PC-9 (cell line): ENCODE data around the gene SLC30A1. TPM values are rescaled to one million over a fixed set of nuclear protein-coding genes. Genes with fewer than 3 reads are reported as not detected.

Experiments used
- BruUV-seq: library from RNA; stranded (reverse); fragments of 400-500 nt; replicated peaks from 2 replicates; lab custom pipeline; 2021; lab: Mats Ljungman, UMichigan
- CTCF ChIA-PET: fragments of 300-600 bp; sonication (Branson Sonifier 250); formaldehyde crosslinking; loops from one replicate; lab custom pipeline; 2022; ENCODE audit warnings: antibody characterized with exemption; lab: Charles Lee
- POLR2A ChIA-PET: fragments of 300-600 bp; sonication (Branson Sonifier 250); formaldehyde crosslinking; loops from one replicate; lab custom pipeline; 2022; ENCODE audit warnings: antibody characterized with exemption; ENCODE audit not compliant: unreplicated experiment; lab: Charles Lee
- DNase-seq, 2 experiments: peaks; one replicate each; pipeline versions ENCODE4 v3.0.0 to v3.0.0-alpha.2; 2015 to 2022; ENCODE audit warnings: mixed read lengths in 1 of 2
- H2AFZ ChIP-seq: fragments of 200-600 bp; sonication (generic); 2 replicates; pipeline ENCODE4 v1.8.1; 2017; ENCODE audit warnings: antibody characterized with exemption
- H3F3A ChIP-seq: fragments of 200-600 bp; sonication (generic); 2 replicates; pipeline ENCODE4 v1.8.1; 2017; ENCODE audit warnings: antibody characterized with exemption, mild to moderate bottlenecking, low read depth; ENCODE audit not compliant: insufficient read depth
- H3K27ac ChIP-seq: fragments of 200-600 bp; sonication (generic); 2 replicates; pipeline ENCODE4 v1.6.1; 2016; ENCODE audit warnings: mixed run types
- H3K27me3 ChIP-seq: fragments of 200-600 bp; sonication (generic); 2 replicates; pipeline ENCODE4 v1.6.1; 2016; ENCODE audit warnings: low read depth, mixed run types; ENCODE audit not compliant: insufficient read depth
- H3K36me3 ChIP-seq: fragments of 200-600 bp; sonication (generic); 2 replicates; pipeline ENCODE4 v1.6.1; 2016; ENCODE audit warnings: low read depth, mixed run types
- H3K4me1 ChIP-seq: fragments of 200-600 bp; sonication (generic); replicated peaks from 2 replicates; pipeline ENCODE4 v1.6.1; 2016; ENCODE audit warnings: mixed run types; ENCODE audit not compliant: insufficient read depth
- H3K4me2 ChIP-seq: fragments of 200-600 bp; sonication (generic); 2 replicates; pipeline ENCODE4 v1.6.1; 2017; ENCODE audit warnings: mixed run types
- H3K4me3 ChIP-seq: fragments of 200-600 bp; sonication (generic); 2 replicates; pipeline ENCODE4 v1.6.1; 2016; ENCODE audit warnings: mixed run types
- H3K79me2 ChIP-seq: fragments of 200-600 bp; sonication (generic); 2 replicates; pipeline ENCODE4 v1.6.1; 2017; ENCODE audit warnings: low read depth, mixed run types
- H3K9me2 ChIP-seq: fragments of 200-600 bp; sonication (generic); 2 replicates; pipeline ENCODE4 v1.8.1; 2017; ENCODE audit warnings: mild to moderate bottlenecking; ENCODE audit not compliant: insufficient read depth
- H3K9me3 ChIP-seq: fragments of 200-600 bp; sonication (generic); 2 replicates; pipeline ENCODE4 v1.8.1; 2016; ENCODE audit warnings: low read depth; ENCODE audit not compliant: insufficient read depth
- H4K20me1 ChIP-seq: fragments of 200-600 bp; sonication (generic); 2 replicates; pipeline ENCODE4 v1.8.1; 2017; ENCODE audit not compliant: insufficient read depth
- EZH2 ChIP-seq: fragments of 200-600 bp; sonication (generic); IDR thresholded peaks from 2 replicates; pipeline ENCODE4 v1.8.0; 2017; ENCODE audit warnings: antibody characterized with exemption, low read depth
- intact Hi-C: fragments of 100-400 bp; cut with micrococcal nuclease; formaldehyde crosslinking; loops from one replicate; pipeline ENCODE4 v1.10.0; 2022; ENCODE audit not compliant: unreplicated experiment
- total RNA-seq: library from RNA; stranded (reverse); gene quantifications from 2 replicates; pipeline ENCODE4 v1.2.3, GENCODE V29; 2021
- TF ChIP-seq, protein P1 (sequence below): fragments of 200-600 bp; sonication (generic); conservative IDR thresholded peaks from 2 replicates; pipeline ENCODE4 v1.6.1; 2017; ENCODE audit warnings: mixed run types, antibody characterized with exemption, mild to moderate bottlenecking, moderate library complexity

Gene SLC30A1
- total RNA-seq, 1 experiment from 2014 or later: 27.6 TPM

GRCh38 chr1:211577277-211577818 is 1.6 kb downstream of the SLC30A1 start:
- peaks cover 43% of the 10 kb centered on the region for H3K4me1 ChIP-seq
- ChIA-PET CTCF (no interaction called here), POLR2A (interaction anchor here (0.7 kb wide), 2 partner anchors 36 to 61 kb away, joined by 3 to 4 read pairs; no protein-coding TSS in a partner anchor)
- TF ChIP-seq EZH2: no peak
- TF ChIP-seq, protein P1, sequence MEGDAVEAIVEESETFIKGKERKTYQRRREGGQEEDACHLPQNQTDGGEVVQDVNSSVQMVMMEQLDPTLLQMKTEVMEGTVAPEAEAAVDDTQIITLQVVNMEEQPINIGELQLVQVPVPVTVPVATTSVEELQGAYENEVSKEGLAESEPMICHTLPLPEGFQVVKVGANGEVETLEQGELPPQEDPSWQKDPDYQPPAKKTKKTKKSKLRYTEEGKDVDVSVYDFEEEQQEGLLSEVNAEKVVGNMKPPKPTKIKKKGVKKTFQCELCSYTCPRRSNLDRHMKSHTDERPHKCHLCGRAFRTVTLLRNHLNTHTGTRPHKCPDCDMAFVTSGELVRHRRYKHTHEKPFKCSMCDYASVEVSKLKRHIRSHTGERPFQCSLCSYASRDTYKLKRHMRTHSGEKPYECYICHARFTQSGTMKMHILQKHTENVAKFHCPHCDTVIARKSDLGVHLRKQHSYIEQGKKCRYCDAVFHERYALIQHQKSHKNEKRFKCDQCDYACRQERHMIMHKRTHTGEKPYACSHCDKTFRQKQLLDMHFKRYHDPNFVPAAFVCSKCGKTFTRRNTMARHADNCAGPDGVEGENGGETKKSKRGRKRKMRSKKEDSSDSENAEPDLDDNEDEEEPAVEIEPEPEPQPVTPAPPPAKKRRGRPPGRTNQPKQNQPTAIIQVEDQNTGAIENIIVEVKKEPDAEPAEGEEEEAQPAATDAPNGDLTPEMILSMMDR: no peak
- H3K9me3 ChIP-seq: no peaks in the 10 kb centered on the region
- BruUV-seq: TSS peak; percentile 32
- H4K20me1 ChIP-seq: peaks cover 7% of the 10 kb centered on the region; the same call in 1 of the 2 replicates
- H3K27ac ChIP-seq: peak overlapping the region; percentile 67
- H3K79me2 ChIP-seq: peaks cover 66% of the 10 kb centered on the region
- H2AFZ ChIP-seq: peak overlapping the region; percentile 76; the same call in 1 of the 2 replicates
- peak overlapping the region; percentile 77 for H3K4me3 ChIP-seq
- intact Hi-C loops: loop anchor here (1.0 to 10.0 kb wide), 7 partner anchors 26 to 707 kb away; partner anchors contain the start of genes PPP2R5A and TRAF5
- no peak for DNase-seq
- peaks cover 36% of the 10 kb centered on the region for H3K36me3 ChIP-seq
- H3K27me3 ChIP-seq: no peaks in the 10 kb centered on the region
- H3K4me2 ChIP-seq: peak overlapping the region; percentile 94
- no peaks in the 10 kb centered on the region for H3K9me2 ChIP-seq
- peaks cover 17% of the 10 kb centered on the region; the same call in 1 of the 2 replicates for H3F3A ChIP-seq

DNA sequence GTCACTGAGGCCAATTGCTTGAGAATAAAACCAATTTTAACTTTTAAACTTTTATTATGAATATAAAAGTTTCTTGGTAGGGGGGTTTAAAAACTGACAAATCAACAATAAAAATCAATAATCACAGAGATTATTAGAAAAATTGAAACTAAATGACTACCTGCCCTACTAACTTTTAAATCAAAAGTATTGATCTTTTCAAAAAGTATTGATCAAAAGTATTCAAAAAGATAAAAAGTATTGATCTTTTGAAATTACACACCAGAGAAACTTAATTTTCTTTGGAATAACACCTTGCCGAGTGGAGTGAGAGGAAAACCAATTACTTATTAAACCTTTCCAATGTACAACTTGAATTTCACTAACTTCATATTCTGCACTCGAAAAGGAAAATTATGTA is 2.2 kb downstream of the SLC30A1 start:
- intact Hi-C loops: loop anchor here (1.0 to 10.0 kb wide), 7 partner anchors 25 to 708 kb away; partner anchors contain the start of genes PPP2R5A and TRAF5
- POLR2A ChIA-PET: interaction anchor here (0.7 kb wide), 2 partner anchors 36 to 60 kb away, joined by 3 to 4 read pairs; no protein-coding TSS in a partner anchor
- H3K27ac ChIP-seq: peak overlapping the region; percentile 67

GRCh38 chr1:211574705-211575104 is 4.3 kb downstream of the SLC30A1 start:
- Histone ChIP-seq H3K9me3 (no peaks in the 10 kb centered on the region), H4K20me1 (peaks cover 7% of the 10 kb centered on the region; the same call in 1 of the 2 replicates), H3K27ac (peak overlapping the region; percentile 67), H3F3A (peaks cover 29% of the 10 kb centered on the region), H3K4me2 (peak overlapping the region; percentile 94), H3K9me2 (no peaks in the 10 kb centered on the region), H3K4me3 (peak overlapping the region; percentile 77; the same call in 1 of the 2 replicates), H3K27me3 (no peaks in the 10 kb centered on the region), H3K79me2 (peaks cover 68% of the 10 kb centered on the region), H3K36me3 (peaks cover 37% of the 10 kb centered on the region), H2AFZ (no peak overlapping the region), H3K4me1 (peaks cover 34% of the 10 kb centered on the region)
- no TSS peak for BruUV-seq
- ChIA-PET POLR2A (no interaction called here), CTCF (no interaction called here)
- intact Hi-C loops: loop anchor here (5.0 to 10.0 kb wide), 4 partner anchors 32 to 710 kb away; partner anchors contain the start of genes PPP2R5A and TRAF5
- TF ChIP-seq, protein P1: no peak
- TF ChIP-seq EZH2: no peak
- peak in 1 of 2 experiments; percentile 62 for DNase-seq

More for the DNA sequence above, 2.2 kb downstream of the SLC30A1 start:
- Histone ChIP-seq H3K4me1 (peaks cover 43% of the 10 kb centered on the region), H3K4me3 (peak overlapping the region; percentile 77), H4K20me1 (peaks cover 7% of the 10 kb centered on the region; the same call in 1 of the 2 replicates), H3K79me2 (peaks cover 68% of the 10 kb centered on the region), H3K9me2 (no peaks in the 10 kb centered on the region), H3K4me2 (peak overlapping the region; percentile 94), H3K27me3 (no peaks in the 10 kb centered on the region), H3K9me3 (no peaks in the 10 kb centered on the region), H3F3A (peaks cover 18% of the 10 kb centered on the region; the same call in 1 of the 2 replicates), H2AFZ (no peak overlapping the region), H3K36me3 (peaks cover 37% of the 10 kb centered on the region)
- CTCF ChIA-PET: no interaction called here
- no TSS peak for BruUV-seq
- TF ChIP-seq, protein P1: no peak
- TF ChIP-seq EZH2: no peak
- no peak for DNase-seq
